Loucy (cell line): ENCODE data around the gene ZNF511.
"Not testable (repeated sequence)": the region's sequence is repeated elsewhere in the genome, so short reads cannot be mapped to it uniquely, and the experiment has no call there.

ENCODE experiments used
- H2AFZ ChIP-seq: fragments of 200-600 bp; sonication (generic); 2 replicates; pipeline ENCODE4 v1.6.0; 2016; ENCODE audit warnings: antibody characterized with exemption, mild to moderate bottlenecking, low read length, moderate library complexity
- H3F3A ChIP-seq: fragments of 200-600 bp; 2 replicates; pipeline ENCODE4 v1.6.0; 2016; ENCODE audit warnings: antibody characterized with exemption, low read depth, mild to moderate bottlenecking
- H3K27me3 ChIP-seq: fragments of 200-600 bp; sonication (generic); 2 replicates; pipeline ENCODE4 v1.6.1; 2014; ENCODE audit warnings: low read length, mild to moderate bottlenecking; ENCODE audit not compliant: insufficient read depth, poor library complexity, severe bottlenecking
- H3K36me3 ChIP-seq: fragments of 200-600 bp; sonication (generic); 2 replicates; pipeline ENCODE4 v1.6.1; 2016; ENCODE audit warnings: low read length; ENCODE audit not compliant: insufficient read depth
- H3K4me1 ChIP-seq: fragments of 200-600 bp; sonication (generic); 2 replicates; pipeline ENCODE4 v1.5.1; 2014; ENCODE audit warnings: low read length, mild to moderate bottlenecking; ENCODE audit not compliant: insufficient read depth, poor library complexity, severe bottlenecking
- H3K4me2 ChIP-seq: fragments of 200-600 bp; sonication (generic); 2 replicates; pipeline ENCODE4 v1.6.0; 2014; ENCODE audit warnings: antibody characterized with exemption, low read length, low read depth, mild to moderate bottlenecking; ENCODE audit not compliant: poor library complexity, severe bottlenecking
- H3K4me3 ChIP-seq: fragments of 200-600 bp; sonication (generic); 2 replicates; pipeline ENCODE4 v1.5.1; 2014; ENCODE audit warnings: low read length, mild to moderate bottlenecking, mixed read lengths; ENCODE audit not compliant: poor library complexity, severe bottlenecking
- H3K79me2 ChIP-seq: fragments of 200-600 bp; sonication (generic); 2 replicates; pipeline ENCODE4 v1.6.1; 2014; ENCODE audit warnings: low read length; ENCODE audit not compliant: insufficient read depth
- H3K9ac ChIP-seq: fragments of 200-600 bp; sonication (generic); 2 replicates; pipeline ENCODE4 v1.6.0; 2014; ENCODE audit warnings: mild to moderate bottlenecking, low read depth, low read length, moderate library complexity; ENCODE audit not compliant: poor library complexity, severe bottlenecking
- H3K9me2 ChIP-seq: fragments of 200-600 bp; sonication (generic); replicated peaks from 2 replicates; pipeline ENCODE4 v1.6.1; 2016; ENCODE audit warnings: low read depth, low read length, mixed read lengths
- H3K9me3 ChIP-seq: fragments of 200-600 bp; sonication (generic); 2 replicates; pipeline ENCODE4 v1.6.1; 2014; ENCODE audit warnings: mild to moderate bottlenecking, antibody characterized with exemption, low read length, low read depth; ENCODE audit not compliant: insufficient read depth
- H4K20me1 ChIP-seq: fragments of 200-600 bp; sonication (generic); 2 replicates; pipeline ENCODE4 v1.6.0; 2014; ENCODE audit warnings: antibody characterized with exemption, low read length, mild to moderate bottlenecking; ENCODE audit not compliant: insufficient read depth, poor library complexity, severe bottlenecking
- CTCF ChIP-seq: fragments of 200-600 bp; sonication (generic); conservative IDR thresholded peaks from 2 replicates; pipeline ENCODE4 v1.5.1; 2014; ENCODE audit warnings: mild to moderate bottlenecking, antibody characterized with exemption, low read length
- EZH2phosphoT487 ChIP-seq: fragments of 200-600 bp; IDR thresholded peaks from 2 replicates; pipeline ENCODE4 v1.6.1; 2018; ENCODE audit warnings: antibody characterized with exemption, mild to moderate bottlenecking, moderate library complexity, borderline replicate concordance

The ZNF511 gene

GRCh38 chr10:133318494-133319127 lies 9.9 kb downstream of the ZNF511 start:
- H3K9ac ChIP-seq = peak overlapping the region; percentile 23
- peak overlapping the region; percentile 69 for H2AFZ ChIP-seq

GRCh38 chr10:133320852-133321422 lies 12.2 kb downstream of the ZNF511 start:
- H3K4me3 ChIP-seq, H4K20me1 ChIP-seq, H3K4me2 ChIP-seq, H3F3A ChIP-seq, H3K4me1 ChIP-seq, H2AFZ ChIP-seq, H3K36me3 ChIP-seq, H3K27me3 ChIP-seq, H3K9me2 ChIP-seq, H3K9ac ChIP-seq, H3K79me2 ChIP-seq, H3K9me3 ChIP-seq: not testable (repeated sequence)

More at GRCh38 chr10:133318494-133319127, 9.9 kb downstream of the ZNF511 start:
- Histone ChIP-seq H3K36me3 (no peaks in the 10 kb centered on the region), H3K9me3 (no peaks in the 10 kb centered on the region), H3K4me3 (peak overlapping the region; percentile 69), H3K9me2 (no peaks in the 10 kb centered on the region), H3F3A (no peaks in the 10 kb centered on the region), H3K4me1 (no peaks in the 10 kb centered on the region), H3K4me2 (peak overlapping the region; percentile 70), H3K79me2 (no peaks in the 10 kb centered on the region), H3K27me3 (no peaks in the 10 kb centered on the region), H4K20me1 (no peaks in the 10 kb centered on the region)
- peak; percentile 86 for TF ChIP-seq CTCF
- TF ChIP-seq EZH2phosphoT487 = no peak

- H3K9me3 ChIP-seq, H3K9ac ChIP-seq, H3K4me2 ChIP-seq, H3K4me3 ChIP-seq, H3K79me2 ChIP-seq, H4K20me1 ChIP-seq, H3K36me3 ChIP-seq, H3K27me3 ChIP-seq, H3K9me2 ChIP-seq, H3K4me1 ChIP-seq, H2AFZ ChIP-seq, H3F3A ChIP-seq: not testable (repeated sequence)
Measured at GRCh38 chr10:133322064-133322709, 13.5 kb downstream of the ZNF511 start.

GRCh38 chr10:133324198-133324792 lies 15.6 kb downstream of the ZNF511 start:
- H3K36me3 ChIP-seq = no peaks in the 10 kb centered on the region
- no peaks in the 10 kb centered on the region for H3K9me2 ChIP-seq
- no peaks in the 10 kb centered on the region for H3K27me3 ChIP-seq
- no peak overlapping the region for H3K9ac ChIP-seq
- H2AFZ ChIP-seq = 0 out of 2 replicates have a peak overlapping the region, but pooled peaks have one; percentile 51
- H4K20me1 ChIP-seq = no peaks in the 10 kb centered on the region
- H3K4me3 ChIP-seq = no peak overlapping the region
- TF ChIP-seq EZH2phosphoT487 (no peak), CTCF (no peak)
- no peak overlapping the region for H3K4me2 ChIP-seq
- no peaks in the 10 kb centered on the region for H3K9me3 ChIP-seq
- peaks cover 10% of the 10 kb centered on the region for H3K4me1 ChIP-seq
- no peaks in the 10 kb centered on the region for H3K79me2 ChIP-seq
- H3F3A ChIP-seq = no peaks in the 10 kb centered on the region
